SU-DHL-6 (cell line): Measurements from ENCODE around the gene LPCAT2.

Source experiments
- EZH2phosphoT487 ChIP-seq: fragments of 200-600 bp; sonication (generic), shearing (Covaris generic); conservative IDR thresholded peaks from 2 replicates; pipeline ENCODE4 v1.6.1; 2018; ENCODE audit warnings: mild to moderate bottlenecking, antibody characterized with exemption, low read length, moderate library complexity, mixed read lengths
- TF ChIP-seq, protein P1 (sequence below): fragments of 200-600 bp; sonication (generic); IDR thresholded peaks from one replicate; pipeline ENCODE4 v1.5.1; 2017; ENCODE audit warnings: antibody characterized with exemption, mild to moderate bottlenecking, low read length, moderate library complexity; ENCODE audit not compliant: insufficient read depth, poor library complexity, severe bottlenecking

DNA sequence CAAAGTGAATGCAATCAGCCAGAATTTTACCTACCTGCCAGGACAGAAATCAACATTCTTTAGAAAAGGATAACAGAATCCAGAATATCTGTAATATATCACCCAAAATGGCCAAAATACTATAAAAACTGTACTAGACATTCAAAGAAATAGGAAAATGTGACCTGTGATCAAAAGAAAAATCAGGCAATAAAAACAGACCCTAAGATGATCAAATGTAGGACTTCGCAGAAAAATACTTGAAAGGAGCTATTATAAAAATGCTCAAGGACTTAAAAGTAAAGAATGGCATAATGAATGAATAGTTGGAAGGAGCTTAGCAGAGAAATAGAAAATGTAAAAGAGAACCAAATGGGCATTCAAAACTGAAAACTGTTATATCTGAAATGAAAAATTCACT is 4.1 kb downstream of the LPCAT2 start:
- TF ChIP-seq, protein P1, sequence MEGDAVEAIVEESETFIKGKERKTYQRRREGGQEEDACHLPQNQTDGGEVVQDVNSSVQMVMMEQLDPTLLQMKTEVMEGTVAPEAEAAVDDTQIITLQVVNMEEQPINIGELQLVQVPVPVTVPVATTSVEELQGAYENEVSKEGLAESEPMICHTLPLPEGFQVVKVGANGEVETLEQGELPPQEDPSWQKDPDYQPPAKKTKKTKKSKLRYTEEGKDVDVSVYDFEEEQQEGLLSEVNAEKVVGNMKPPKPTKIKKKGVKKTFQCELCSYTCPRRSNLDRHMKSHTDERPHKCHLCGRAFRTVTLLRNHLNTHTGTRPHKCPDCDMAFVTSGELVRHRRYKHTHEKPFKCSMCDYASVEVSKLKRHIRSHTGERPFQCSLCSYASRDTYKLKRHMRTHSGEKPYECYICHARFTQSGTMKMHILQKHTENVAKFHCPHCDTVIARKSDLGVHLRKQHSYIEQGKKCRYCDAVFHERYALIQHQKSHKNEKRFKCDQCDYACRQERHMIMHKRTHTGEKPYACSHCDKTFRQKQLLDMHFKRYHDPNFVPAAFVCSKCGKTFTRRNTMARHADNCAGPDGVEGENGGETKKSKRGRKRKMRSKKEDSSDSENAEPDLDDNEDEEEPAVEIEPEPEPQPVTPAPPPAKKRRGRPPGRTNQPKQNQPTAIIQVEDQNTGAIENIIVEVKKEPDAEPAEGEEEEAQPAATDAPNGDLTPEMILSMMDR = no peak
- no peak for TF ChIP-seq EZH2phosphoT487
